ENCODE results near the gene MMS19. TPM values are rescaled to one million over a fixed set of nuclear protein-coding genes. Genes with fewer than 3 reads are reported as not detected.

MMS19 gene
- total RNA-seq, 1 donor from 2014 or later = 92.6 TPM

DNA sequence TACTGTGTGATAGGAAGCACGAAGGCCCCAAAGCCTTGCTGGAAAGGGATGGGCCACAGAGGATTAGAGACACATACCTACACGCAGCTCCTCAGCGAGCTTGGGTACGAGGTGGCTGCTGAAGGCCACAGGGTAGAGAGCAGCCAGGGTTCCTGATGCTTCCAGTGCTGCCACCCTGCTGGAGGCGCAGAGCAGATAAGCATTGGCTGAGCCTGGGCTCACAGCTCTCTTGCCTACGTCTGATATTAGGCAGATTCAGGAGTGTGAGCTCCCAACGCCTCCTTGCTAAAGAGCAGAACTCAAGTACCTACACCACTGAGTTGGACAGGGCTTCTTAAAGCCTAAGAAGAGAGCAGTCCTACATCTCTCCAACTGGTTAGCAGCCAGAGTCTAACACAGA, 32.2 kb downstream of the MMS19 start:
- Histone ChIP-seq H3K9me3 (no peaks in the 10 kb centered on the region), H3K4me1 (peaks cover 32% of the 10 kb centered on the region), H3K27ac (peak overlapping the region; percentile 76), H3K36me3 (peaks cover 0 to 98% of the 10 kb centered on the region in 2 donors), H3K27me3 (no peaks in the 10 kb centered on the region), H3K4me3 (no peak overlapping the region)
- intact Hi-C loops (cut with DNase I) = no loop called here
- DNase-seq (ENCODE audit: extremely low spot score in 2 of 2) = no peak
- no peak for TF ChIP-seq POLR2A (IDR thresholded peaks at IDR 0.05)
- TF ChIP-seq, protein P1, sequence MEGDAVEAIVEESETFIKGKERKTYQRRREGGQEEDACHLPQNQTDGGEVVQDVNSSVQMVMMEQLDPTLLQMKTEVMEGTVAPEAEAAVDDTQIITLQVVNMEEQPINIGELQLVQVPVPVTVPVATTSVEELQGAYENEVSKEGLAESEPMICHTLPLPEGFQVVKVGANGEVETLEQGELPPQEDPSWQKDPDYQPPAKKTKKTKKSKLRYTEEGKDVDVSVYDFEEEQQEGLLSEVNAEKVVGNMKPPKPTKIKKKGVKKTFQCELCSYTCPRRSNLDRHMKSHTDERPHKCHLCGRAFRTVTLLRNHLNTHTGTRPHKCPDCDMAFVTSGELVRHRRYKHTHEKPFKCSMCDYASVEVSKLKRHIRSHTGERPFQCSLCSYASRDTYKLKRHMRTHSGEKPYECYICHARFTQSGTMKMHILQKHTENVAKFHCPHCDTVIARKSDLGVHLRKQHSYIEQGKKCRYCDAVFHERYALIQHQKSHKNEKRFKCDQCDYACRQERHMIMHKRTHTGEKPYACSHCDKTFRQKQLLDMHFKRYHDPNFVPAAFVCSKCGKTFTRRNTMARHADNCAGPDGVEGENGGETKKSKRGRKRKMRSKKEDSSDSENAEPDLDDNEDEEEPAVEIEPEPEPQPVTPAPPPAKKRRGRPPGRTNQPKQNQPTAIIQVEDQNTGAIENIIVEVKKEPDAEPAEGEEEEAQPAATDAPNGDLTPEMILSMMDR (IDR thresholded peaks at IDR 0.05) = no peak
- TF ChIP-seq POLR2AphosphoS5 (IDR thresholded peaks at IDR 0.05; ENCODE audit: insufficient read depth in 1 of 2, low read depth in 1 of 2) = no peak

DNA sequence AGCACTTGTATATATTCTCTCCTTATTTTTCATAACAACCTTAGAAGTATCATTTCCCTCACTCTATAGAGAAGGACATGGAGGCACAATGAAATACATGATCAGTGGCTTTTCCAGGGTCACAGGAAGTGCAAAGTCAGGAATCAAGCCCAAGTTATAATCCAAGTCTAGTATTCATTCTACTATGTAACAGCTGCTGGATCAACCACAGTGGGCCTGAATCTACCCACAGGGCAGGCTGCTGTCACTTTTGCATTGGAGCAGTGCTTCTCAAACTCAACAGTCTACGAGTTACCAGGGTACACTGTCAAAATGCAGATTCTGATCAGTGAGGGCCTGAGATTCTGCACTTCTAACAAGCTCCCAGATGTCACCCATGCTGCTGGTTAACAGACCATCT, 34.0 kb downstream of the MMS19 start:
- Histone ChIP-seq H3K4me1 (peaks cover 32% of the 10 kb centered on the region), H3K4me3 (no peak overlapping the region), H3K27ac (peak overlapping the region; percentile 76), H3K27me3 (no peaks in the 10 kb centered on the region), H3K9me3 (no peaks in the 10 kb centered on the region), H3K36me3 (peaks cover 5 to 98% of the 10 kb centered on the region in 2 donors)
- DNase-seq (ENCODE audit: extremely low spot score in 2 of 2) = no peak
- TF ChIP-seq, protein P1 (IDR thresholded peaks at IDR 0.05) = no peak
- TF ChIP-seq POLR2AphosphoS5 (IDR thresholded peaks at IDR 0.05; ENCODE audit: insufficient read depth in 1 of 2, low read depth in 1 of 2) = no peak
- intact Hi-C loops (cut with DNase I) = no loop called here

DNA sequence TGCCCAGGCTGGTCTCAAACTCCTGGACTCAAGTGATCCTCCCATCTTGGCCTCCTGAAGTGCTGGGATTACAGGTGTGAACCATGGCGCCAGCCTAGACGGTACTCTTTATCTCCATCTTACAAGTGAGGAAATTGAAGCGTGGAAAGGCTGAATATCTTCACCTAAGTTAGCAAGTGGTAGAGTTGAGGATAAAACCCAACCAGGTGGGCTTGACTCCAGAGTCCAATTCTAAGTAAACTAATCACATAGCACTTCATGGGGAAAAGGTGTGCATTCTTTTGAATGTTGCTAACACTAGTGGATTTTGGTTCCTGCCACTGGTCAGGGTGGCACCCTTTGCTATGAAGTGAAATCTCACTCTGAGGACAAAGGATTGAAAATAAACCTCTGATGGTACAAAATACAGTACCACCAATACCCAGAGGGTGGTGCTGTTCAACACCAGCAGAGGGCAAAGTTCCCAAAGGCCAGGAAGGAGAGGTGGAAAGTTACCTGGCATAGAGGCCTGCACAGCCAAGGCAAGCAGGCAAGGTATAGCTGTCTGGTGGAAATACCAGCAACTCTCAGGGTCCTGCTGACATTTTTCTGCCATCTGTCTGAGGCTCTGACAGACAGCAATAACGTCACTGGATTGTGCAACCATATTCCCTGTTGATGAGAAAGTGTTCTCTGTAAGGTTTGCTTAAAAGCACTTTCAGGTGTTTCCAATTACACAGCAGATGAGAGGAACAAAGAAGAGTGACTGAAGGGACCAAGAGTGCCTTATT, 34.7 kb downstream of the MMS19 start:
- DNase-seq (ENCODE audit: extremely low spot score in 2 of 2) = no peak
- no peaks in the 10 kb centered on the region for H3K27me3 ChIP-seq
- intact Hi-C loops (cut with DNase I) = loop anchor here (2.0 kb wide), 1 partner anchor 89 kb away; no protein-coding TSS in a partner anchor

DNA sequence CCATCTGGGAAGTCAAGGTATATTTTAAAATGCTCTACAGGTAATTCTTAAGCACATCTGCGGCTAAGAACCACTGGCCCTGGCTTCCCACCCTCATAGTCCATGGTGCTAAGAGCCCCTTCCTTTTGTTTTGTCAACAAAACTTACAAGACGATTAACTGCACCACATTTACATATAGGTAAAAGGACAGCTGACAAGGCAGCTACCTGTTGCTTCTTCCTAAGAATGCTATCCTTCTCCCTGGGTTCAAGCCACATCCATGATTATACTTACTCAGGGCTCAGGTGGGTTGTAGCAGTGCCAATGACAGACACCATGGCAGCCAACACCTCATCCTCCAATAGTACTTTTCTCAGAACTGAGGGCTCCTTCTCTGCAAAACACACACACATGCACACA, 35.9 kb downstream of the MMS19 start:
- H3K36me3 ChIP-seq = peaks cover 5 to 95% of the 10 kb centered on the region in 2 donors
- H3K9me3 ChIP-seq = no peaks in the 10 kb centered on the region
- no peaks in the 10 kb centered on the region for H3K27me3 ChIP-seq
- H3K4me1 ChIP-seq = peaks cover 19% of the 10 kb centered on the region
- no peak overlapping the region for H3K4me3 ChIP-seq
- intact Hi-C loops (cut with DNase I) = loop anchor here (2.0 kb wide), 1 partner anchor 90 kb away; no protein-coding TSS in a partner anchor
- H3K27ac ChIP-seq = no peak overlapping the region
- no peak for DNase-seq (ENCODE audit: extremely low spot score in 2 of 2)
- TF ChIP-seq POLR2AphosphoS5 (IDR thresholded peaks at IDR 0.05; ENCODE audit: insufficient read depth in 1 of 2, low read depth in 1 of 2) (no peak), POLR2A (IDR thresholded peaks at IDR 0.05) (no peak)
- TF ChIP-seq, protein P1 (IDR thresholded peaks at IDR 0.05) = no peak

More for the DNA sequence above, 34.7 kb downstream of the MMS19 start:
- Histone ChIP-seq H3K9me3 (no peaks in the 10 kb centered on the region), H3K4me1 (peaks cover 30% of the 10 kb centered on the region), H3K4me3 (no peak overlapping the region), H3K27ac (peak overlapping the region; percentile 76), H3K36me3 (peaks cover 5 to 98% of the 10 kb centered on the region in 2 donors)
- TF ChIP-seq POLR2AphosphoS5 (IDR thresholded peaks at IDR 0.05; ENCODE audit: insufficient read depth in 1 of 2, low read depth in 1 of 2) = peak in 1 of 2 donors; percentile 77
- TF ChIP-seq POLR2A (IDR thresholded peaks at IDR 0.05) = no peak
- TF ChIP-seq, protein P1 (IDR thresholded peaks at IDR 0.05) = peak; percentile 61 to 85 (median 80)

DNA sequence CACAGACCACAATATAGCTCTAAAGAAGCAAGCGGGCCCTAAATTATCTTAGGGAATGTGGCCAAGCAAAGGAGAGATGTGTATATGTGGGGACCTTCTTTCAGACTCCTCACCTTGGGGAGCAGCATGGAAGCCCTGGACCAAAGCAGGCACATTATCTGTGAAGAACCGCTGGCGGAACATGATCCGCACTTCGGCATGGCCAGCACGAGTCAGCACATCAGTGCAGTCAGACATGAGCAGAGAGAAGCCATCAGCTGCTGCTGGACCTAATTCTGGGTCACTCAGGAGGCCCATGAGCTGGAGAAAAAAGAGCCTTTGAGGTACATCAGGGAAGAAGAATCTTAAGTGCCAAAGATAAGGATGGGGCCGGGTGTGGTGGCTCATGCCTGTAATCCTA, 38.3 kb downstream of the MMS19 start:
- TF ChIP-seq POLR2A (IDR thresholded peaks at IDR 0.05) (no peak), POLR2AphosphoS5 (IDR thresholded peaks at IDR 0.05; ENCODE audit: insufficient read depth in 1 of 2, low read depth in 1 of 2) (no peak)
- TF ChIP-seq, protein P1 (IDR thresholded peaks at IDR 0.05) = no peak
- Histone ChIP-seq H3K36me3 (peaks cover 5 to 89% of the 10 kb centered on the region in 2 donors), H3K27me3 (no peaks in the 10 kb centered on the region), H3K4me1 (peaks cover 20% of the 10 kb centered on the region), H3K9me3 (no peaks in the 10 kb centered on the region), H3K27ac (no peak overlapping the region), H3K4me3 (no peak overlapping the region)
- no peak for DNase-seq (ENCODE audit: extremely low spot score in 2 of 2)
- intact Hi-C loops (cut with DNase I) = no loop called here

Measured in vagina (tissue), 2 donors.